GM15510 (cell line): ENCODE results near the gene FGF8.

ENCODE experiments used
- POLR2A ChIP-seq: IDR thresholded peaks from 3 replicates; pipeline ENCODE4 v1.6.1; 2011; ENCODE audit warnings: borderline replicate concordance; ENCODE audit not compliant: insufficient read length; ENCODE audit errors: extremely low read depth

The FGF8 gene

DNA sequence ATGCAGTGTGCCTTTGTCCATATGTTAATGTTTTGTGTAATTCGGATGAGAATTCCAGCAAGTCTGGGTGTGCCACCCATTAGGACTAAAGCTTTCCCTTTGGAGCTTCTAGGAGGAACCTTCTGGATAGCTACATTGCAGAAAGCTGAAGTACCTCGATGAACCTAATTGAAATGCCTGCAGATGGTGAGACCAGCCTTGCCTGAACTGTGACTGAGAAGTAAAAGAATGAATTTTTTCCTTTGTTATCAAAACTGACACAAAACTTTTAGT, 49.9 kb downstream of the FGF8 start:
- no peak for TF ChIP-seq POLR2A

DNA sequence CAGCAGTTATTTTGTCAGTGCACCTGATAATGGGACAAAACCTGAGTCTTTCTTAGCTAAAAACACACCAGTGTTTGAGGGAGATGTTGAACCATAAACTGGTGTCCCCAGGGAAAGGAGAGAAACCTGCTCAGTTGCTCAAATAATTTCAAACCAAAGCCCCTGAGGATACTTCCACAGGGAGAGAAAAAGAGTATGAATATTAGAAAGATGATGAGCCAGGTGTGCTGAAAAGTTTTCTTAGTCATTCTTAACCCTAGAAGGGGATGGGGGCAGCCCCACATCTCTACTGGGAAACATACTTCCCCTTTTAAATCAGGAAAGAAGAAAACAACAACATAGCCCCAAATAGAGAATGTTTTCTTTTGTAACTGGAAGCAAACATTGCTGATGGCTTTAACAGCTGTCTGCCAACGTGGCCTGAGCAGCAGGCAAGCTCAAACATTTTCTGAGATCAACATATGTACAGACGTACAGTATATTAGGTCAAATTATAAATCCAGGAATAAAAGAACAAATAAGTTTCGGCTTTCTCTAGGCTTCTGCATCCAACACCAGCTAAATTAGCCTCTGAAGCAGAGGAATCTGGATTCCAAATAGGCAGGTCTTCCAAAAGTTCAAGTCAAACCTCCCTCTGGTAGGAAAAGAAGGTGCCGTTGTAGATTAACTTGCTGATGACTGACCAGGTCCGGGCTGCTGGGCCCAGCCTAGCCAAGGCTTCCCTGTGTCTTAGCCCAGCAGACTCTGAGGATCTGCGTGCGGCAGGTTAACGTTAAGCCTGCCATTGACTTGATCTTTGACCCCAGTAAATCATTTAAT, 50.4 kb downstream of the FGF8 start:
- TF ChIP-seq POLR2A: no peak

DNA sequence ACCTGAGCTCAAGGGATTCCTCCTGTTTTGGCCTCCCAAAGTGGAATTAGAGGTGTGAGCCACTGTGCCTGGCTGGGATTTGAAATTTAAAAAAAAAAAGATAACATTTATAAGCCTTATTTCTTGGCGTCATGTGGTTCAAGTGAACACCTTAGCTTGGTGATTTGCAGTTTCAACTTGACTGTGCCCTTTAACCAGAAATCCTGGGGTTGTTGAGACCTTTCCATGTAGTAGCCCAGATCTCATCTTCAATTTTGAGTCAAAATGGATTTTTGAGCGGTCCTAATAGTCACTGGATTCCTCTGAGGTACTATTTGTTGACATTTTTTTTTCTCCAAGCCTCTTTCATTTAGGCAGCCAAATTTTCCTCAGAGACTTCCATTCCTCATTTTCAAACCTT, 51.5 kb downstream of the FGF8 start:
- TF ChIP-seq POLR2A: no peak

DNA sequence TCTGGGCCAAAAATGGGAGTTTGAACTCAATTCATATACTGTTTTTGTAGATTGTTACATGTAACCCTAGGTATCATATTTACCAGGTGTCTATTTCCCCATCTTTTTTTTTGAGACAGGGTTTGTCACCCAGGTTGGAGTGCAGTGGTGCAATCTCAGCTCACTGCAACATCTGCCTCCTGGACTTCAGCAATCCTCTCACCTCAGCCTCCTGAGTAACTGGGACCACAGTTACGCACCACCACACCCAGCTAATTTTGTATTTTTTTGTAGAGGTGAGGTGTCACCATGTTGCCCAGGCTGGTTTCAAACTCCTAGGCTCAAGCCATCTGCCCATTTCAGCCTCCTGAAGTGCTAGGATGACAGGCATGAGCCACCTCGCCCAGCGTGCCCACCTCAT, 52.7 kb downstream of the FGF8 start:
- TF ChIP-seq POLR2A: no peak

DNA sequence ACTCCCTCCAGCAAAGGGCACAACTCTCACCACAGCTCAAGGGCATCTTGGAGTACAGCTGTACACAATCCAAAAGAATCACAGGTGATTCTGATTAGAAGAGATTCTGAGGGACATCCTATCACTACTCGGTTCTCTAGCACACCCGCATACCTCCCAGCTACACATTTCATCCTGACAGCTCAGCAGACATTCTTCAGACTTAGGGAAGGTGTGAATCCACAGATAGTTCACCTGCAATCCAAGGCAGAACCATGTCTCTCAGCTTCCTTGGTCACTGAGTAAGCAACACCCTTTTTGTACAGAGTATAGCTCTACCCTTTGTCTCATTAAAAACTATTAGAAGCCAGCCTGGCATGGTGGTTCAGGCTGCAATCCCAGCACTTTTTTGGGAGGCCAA, 54.1 kb downstream of the FGF8 start:
- no peak for TF ChIP-seq POLR2A

DNA sequence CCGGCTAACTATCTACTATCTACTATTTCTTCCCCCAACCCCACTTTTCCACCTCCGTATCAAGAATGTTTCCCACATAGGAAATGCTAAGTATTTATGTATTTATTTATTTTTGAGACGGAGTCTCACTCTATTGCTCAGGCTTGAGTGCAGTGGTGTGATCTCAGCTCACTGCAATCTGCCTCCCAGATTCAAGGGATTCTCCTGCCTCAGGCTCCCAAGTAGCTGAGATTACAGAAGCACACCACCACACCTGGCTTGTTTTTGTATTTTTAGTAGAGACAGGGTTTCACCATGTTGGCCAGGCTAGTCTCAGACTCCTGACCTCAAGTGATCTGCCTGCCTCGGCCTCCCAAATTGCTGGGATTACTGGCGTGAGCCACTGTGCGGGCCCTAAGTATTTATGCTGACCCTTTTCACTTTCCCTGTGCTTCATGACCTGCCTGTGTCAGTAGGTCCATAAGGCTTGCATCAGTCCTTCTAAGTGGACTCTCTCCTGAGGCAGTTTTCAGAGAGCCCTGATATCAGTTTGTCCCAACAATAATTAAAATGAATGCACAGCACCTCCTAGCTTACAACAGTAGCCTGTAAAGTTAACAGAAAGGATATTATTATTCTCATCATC, 55.2 kb downstream of the FGF8 start:
- no peak for TF ChIP-seq POLR2A
